GM12873 (cell line): ENCODE measurements around the gene MYO3B.

ENCODE experiments used
- TF ChIP-seq, protein P1 (sequence below): IDR thresholded peaks from 2 replicates; pipeline ENCODE4 v1.5.1; 2012; ENCODE audit warnings: low read depth, mild to moderate bottlenecking, moderate library complexity, low read length, control low read depth; ENCODE audit not compliant: insufficient read depth; ENCODE audit errors: missing control alignments

The MYO3B gene

DNA sequence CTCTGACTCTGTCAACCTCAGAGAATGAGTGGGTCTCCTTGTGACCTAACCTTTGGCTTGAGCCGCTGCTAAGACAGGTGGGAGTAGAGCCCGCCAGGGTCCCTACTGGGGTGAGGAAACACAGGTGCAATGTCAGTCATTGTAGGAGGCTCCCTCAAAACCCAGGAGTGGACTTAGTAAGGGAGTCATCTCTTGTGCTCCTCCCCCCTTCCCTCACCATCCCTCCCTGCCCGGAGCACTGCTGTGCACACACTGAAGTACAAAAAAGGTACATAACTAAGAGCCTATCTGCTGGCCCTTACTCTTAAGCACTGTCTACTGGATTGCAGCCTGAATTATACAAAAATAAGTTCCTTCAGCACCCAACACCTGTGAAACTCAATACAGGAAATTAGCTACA is 77.2 kb downstream of the MYO3B start:
- TF ChIP-seq, protein P1, sequence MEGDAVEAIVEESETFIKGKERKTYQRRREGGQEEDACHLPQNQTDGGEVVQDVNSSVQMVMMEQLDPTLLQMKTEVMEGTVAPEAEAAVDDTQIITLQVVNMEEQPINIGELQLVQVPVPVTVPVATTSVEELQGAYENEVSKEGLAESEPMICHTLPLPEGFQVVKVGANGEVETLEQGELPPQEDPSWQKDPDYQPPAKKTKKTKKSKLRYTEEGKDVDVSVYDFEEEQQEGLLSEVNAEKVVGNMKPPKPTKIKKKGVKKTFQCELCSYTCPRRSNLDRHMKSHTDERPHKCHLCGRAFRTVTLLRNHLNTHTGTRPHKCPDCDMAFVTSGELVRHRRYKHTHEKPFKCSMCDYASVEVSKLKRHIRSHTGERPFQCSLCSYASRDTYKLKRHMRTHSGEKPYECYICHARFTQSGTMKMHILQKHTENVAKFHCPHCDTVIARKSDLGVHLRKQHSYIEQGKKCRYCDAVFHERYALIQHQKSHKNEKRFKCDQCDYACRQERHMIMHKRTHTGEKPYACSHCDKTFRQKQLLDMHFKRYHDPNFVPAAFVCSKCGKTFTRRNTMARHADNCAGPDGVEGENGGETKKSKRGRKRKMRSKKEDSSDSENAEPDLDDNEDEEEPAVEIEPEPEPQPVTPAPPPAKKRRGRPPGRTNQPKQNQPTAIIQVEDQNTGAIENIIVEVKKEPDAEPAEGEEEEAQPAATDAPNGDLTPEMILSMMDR, result no peak

DNA sequence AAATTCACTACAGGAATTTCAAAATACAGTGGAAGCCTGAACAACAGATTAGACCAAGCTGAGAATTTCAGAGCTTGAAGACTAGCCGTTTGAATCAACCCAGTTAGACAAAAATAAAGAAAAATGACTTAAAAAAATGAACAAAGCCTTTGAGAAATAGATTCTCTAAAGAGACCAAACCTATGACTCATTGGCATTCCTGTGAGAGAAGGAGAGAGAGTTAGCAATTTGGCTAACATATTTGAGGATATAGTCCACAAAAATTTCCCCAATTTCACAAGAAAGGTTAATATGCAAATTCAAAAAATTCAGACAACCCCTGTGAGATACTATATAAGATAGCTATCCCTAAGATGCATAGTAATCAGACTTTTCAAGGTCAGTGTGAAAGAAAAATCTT is 78.0 kb downstream of the MYO3B start:
- TF ChIP-seq, protein P1, result no peak

DNA sequence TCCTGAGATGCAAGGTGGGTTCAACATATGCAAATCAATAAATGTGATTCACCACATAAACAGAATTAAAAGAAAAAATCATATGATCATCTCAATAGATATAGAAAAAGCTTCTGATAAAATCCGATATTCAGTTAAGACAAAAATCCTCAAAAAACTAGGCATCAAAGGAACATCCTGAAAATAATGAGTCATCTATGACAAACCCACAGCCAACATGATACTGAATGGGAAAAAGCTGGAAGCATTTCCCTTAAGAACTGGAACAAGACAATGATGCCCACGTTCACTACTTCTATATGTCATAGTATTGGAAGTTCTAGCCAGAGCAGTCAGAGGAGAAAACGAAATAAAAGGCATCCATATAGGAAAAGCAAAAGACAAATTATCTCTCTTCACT is 80.4 kb downstream of the MYO3B start:
- TF ChIP-seq, protein P1, result no peak

- TF ChIP-seq, protein P1, result no peak
Observed at GRCh38 chr2:170260188-170260587, 82.2 kb downstream of the MYO3B start.

GRCh38 chr2:170261566-170261965 is 83.6 kb downstream of the MYO3B start:
- TF ChIP-seq, protein P1, result no peak

GRCh38 chr2:170262343-170262742 is 84.4 kb downstream of the MYO3B start:
- TF ChIP-seq, protein P1, result no peak

GRCh38 chr2:170262806-170263205 is 84.9 kb downstream of the MYO3B start:
- TF ChIP-seq, protein P1, result no peak
